Ovary (tissue), 3 donors: ENCODE measurements around the gene ARL11.

Source experiments
- CTCF ChIP-seq, 3 donors: fragments of 450-650 bp in 2 of 3; fragments of 200-600 bp in 1 of 3; IDR thresholded peaks; one replicate each; pipeline versions ENCODE4 v1.5.1 to v1.8.0; 2016 to 2022; ENCODE audit warnings: antibody characterized with exemption in 3 of 3, mild to moderate bottlenecking in 1 of 3
- EP300 ChIP-seq: sonication (generic); formaldehyde crosslinking; IDR thresholded peaks from one replicate; pipeline ENCODE4 v1.6.1; 2017; ENCODE audit warnings: antibody characterized with exemption
- donor health status: DM: no; HTN: no; CAD: no.

- no peak for TF ChIP-seq CTCF (IDR thresholded peaks at IDR 0.05)
- no peak for TF ChIP-seq EP300
Measured at GRCh38 chr13:49643035-49643646, 14.8 kb downstream of the ARL11 start.
